HPDE6-E6E7 (cell line): Measurements from ENCODE around the gene TAS1R3.
A peak's percentile ranks its signal among the peaks of the same experiment; 100 is the strongest.

Experiments used
- DNase-seq: peaks from one replicate; pipeline ENCODE4 v3.0.0; 2011; ENCODE audit warnings: missing footprints; ENCODE audit errors: extremely low spot score

Gene TAS1R3

GRCh38 chr1:1295154-1295923, 35.7 kb upstream of the TAS1R3 start:
- DNase-seq = no peak

- DNase-seq = no peak
Measured at GRCh38 chr1:1296070-1297061, 34.7 kb upstream of the TAS1R3 start.

- DNase-seq = no peak
Measured at GRCh38 chr1:1297802-1298424, 33.2 kb upstream of the TAS1R3 start.

- no peak for DNase-seq
Measured at GRCh38 chr1:1298861-1299685, 32.0 kb upstream of the TAS1R3 start.

- no peak for DNase-seq
Measured at GRCh38 chr1:1299686-1300351, 31.3 kb upstream of the TAS1R3 start.

- DNase-seq = no peak
Measured at GRCh38 chr1:1300352-1300739, 30.7 kb upstream of the TAS1R3 start.

GRCh38 chr1:1302006-1302430, 29.1 kb upstream of the TAS1R3 start:
- no peak for DNase-seq

GRCh38 chr1:1302951-1303509, 28.1 kb upstream of the TAS1R3 start:
- DNase-seq = no peak

GRCh38 chr1:1303736-1304135, 27.3 kb upstream of the TAS1R3 start:
- DNase-seq = no peak

GRCh38 chr1:1304331-1305299, 26.5 kb upstream of the TAS1R3 start:
- peak; percentile 73 for DNase-seq

- peak; percentile 78 for DNase-seq
Measured at GRCh38 chr1:1305300-1306069, 25.6 kb upstream of the TAS1R3 start.

- DNase-seq = no peak
Measured at GRCh38 chr1:1306070-1306660, 24.9 kb upstream of the TAS1R3 start.

GRCh38 chr1:1306661-1307260, 24.3 kb upstream of the TAS1R3 start:
- DNase-seq = no peak

- no peak for DNase-seq
Measured at GRCh38 chr1:1307261-1307922, 23.7 kb upstream of the TAS1R3 start.

- DNase-seq = peak; percentile 83
Measured at GRCh38 chr1:1307923-1308755, 22.9 kb upstream of the TAS1R3 start, which contains the start of the genes ACAP3 and PUSL1. ACAP3 (minus strand) TSS chr1:1307930; CDS start chr1:1307815, 115 bp downstream. PUSL1 (plus strand) TSS chr1:1308597; CDS start chr1:1308644, 47 bp downstream.

GRCh38 chr1:1308756-1309250, 22.3 kb upstream of the TAS1R3 start:
- DNase-seq = no peak
